ENCODE results near the gene FNBP1L. TPM values are rescaled to one million over a fixed set of nuclear protein-coding genes. Genes with fewer than 3 reads are reported as not detected.
A peak's percentile ranks its signal among the peaks of the same experiment; 100 is the strongest.

FNBP1L gene
- total and polyA plus RNA-seq, 2 of the 8 experiments (the other 6 are each of a cell fraction or from before 2014, with no cell fraction given): 48.9 to 95.9 TPM

DNA sequence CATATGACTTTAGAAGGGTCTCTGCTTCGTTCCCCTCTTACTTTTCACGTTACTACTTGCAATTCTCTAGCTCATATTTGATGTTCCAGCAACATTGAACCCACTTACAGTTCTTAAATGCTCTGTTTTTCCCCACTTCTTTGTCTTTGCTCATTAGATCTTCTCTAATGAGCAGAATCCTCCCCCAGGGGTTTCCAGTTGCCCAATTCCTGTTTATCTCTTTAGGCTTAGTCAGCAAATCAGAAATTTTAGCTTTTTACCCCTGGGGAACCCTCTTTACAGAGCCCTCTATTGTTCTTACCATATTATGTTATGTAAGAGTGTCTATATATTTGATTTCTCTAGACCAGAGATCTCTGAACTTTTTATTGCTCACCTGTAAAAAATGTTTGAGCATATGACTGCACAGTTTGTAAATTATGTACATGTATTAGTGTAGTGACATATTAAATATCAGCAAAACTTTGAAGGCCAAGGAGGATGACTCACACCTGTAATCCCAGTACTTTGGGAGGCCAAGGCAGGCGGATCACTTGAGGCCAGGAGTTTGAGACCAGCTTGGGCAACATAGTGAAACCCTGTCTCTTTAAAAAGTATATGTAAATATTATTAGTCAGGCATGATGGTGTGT lies 71.4 kb downstream of the FNBP1L start:
- H3K4me3 ChIP-seq (ENCODE audit: extremely low read depth in 1 of 4, insufficient read depth in 2 of 4, low read depth in 3 of 4, low read length in 4 of 4): no peak overlapping the region
- H3K9me3 ChIP-seq (ENCODE audit: insufficient read depth in 2 of 2, low read depth in 1 of 2, low read length in 1 of 2): no peaks in the 10 kb centered on the region
- WGBS, 2 experiments (ENCODE audit: extremely low coverage in 1 of 2, insufficient coverage in 1 of 2, insufficient read length in 1 of 2, insufficient replicate concordance in 2 of 2, low coverage in 1 of 2, low lambda C conversion rate in 2 of 2, missing lambda C conversion rate in 1 of 2): 94% methylated on average over 3 of the region's 3 CpGs; no CpG with 5 or more reads in 1 of the 2 experiments
- no peaks in the 10 kb centered on the region for H3K23me2 ChIP-seq (ENCODE audit: low read depth, low read length)
- H3K14ac ChIP-seq (ENCODE audit: insufficient read length): no peak overlapping the region
- no peak overlapping the region for H3K18ac ChIP-seq (ENCODE audit: extremely low read depth, low read length)
- no peak overlapping the region for H2BK12ac ChIP-seq (ENCODE audit: low read depth, low read length)
- H3K23ac ChIP-seq (ENCODE audit: insufficient read length): no peak overlapping the region
- H2BK15ac ChIP-seq (ENCODE audit: low read length): no peak overlapping the region
- no peak overlapping the region for H3K4me2 ChIP-seq (ENCODE audit: insufficient read depth in 1 of 2, low read depth in 2 of 2, low read length in 2 of 2)
- no peak overlapping the region for H4K91ac ChIP-seq (replicated peaks; ENCODE audit: insufficient read length, low read length)
- no peaks in the 10 kb centered on the region for H3K4me1 ChIP-seq (replicated peaks in 1 of 4; ENCODE audit: control insufficient read depth in 3 of 4, insufficient read depth in 4 of 4, low read length in 3 of 4)
- no peak overlapping the region for H4K5ac ChIP-seq (ENCODE audit: insufficient read length, low read depth, low read length)
- ChIA-PET CTCF (ENCODE audit: partially characterized antibody) (interaction anchor here (1.4 kb wide), 1 partner anchor 82 kb away, joined by 3 read pairs; no protein-coding TSS in a partner anchor), POLR2A (ENCODE audit: partially characterized antibody) (no interaction called here)
- H3K4ac ChIP-seq (replicated peaks; ENCODE audit: insufficient read length, low read depth, low read length): no peak overlapping the region
- DNase-seq (ENCODE audit: low read depth in 1 of 2, low spot score in 2 of 2) (no peak), FAIRE-seq (no peak)
- no peak overlapping the region for H2BK20ac ChIP-seq (ENCODE audit: low read length)
- peaks cover 0 to 13% (median 0%) of the 10 kb centered on the region in 4 experiments; a peak in 1 of 8 replicates for H3K36me3 ChIP-seq (ENCODE audit: control insufficient read depth in 2 of 4, insufficient read depth in 4 of 4, low read length in 3 of 4)
- no peak overlapping the region for H4K8ac ChIP-seq (ENCODE audit: extremely low read depth, insufficient read depth, low read length)
- no peak overlapping the region for H2BK120ac ChIP-seq (replicated peaks; ENCODE audit: low read depth, low read length)
- peaks cover 6% of the 10 kb centered on the region; the same call in 1 of the 2 replicates for H3K79me1 ChIP-seq (ENCODE audit: low read depth, low read length)
- no peak overlapping the region for H2AK5ac ChIP-seq (ENCODE audit: low read depth, low read length)
- H3K27me3 ChIP-seq (replicated peaks in 1 of 4; ENCODE audit: control insufficient read depth in 3 of 4, extremely low read depth in 1 of 4, insufficient read depth in 3 of 4, low read length in 3 of 4): no peaks in the 10 kb centered on the region
- no peak overlapping the region for H3K27ac ChIP-seq (ENCODE audit: low read depth, low read length)
- H3K9ac ChIP-seq (replicated peaks in 1 of 4; ENCODE audit: extremely low read depth in 1 of 4, low read depth in 3 of 4, low read length in 3 of 4): no peak overlapping the region
- peaks cover 0 to 5% of the 10 kb centered on the region in 2 experiments for H4K20me1 ChIP-seq (replicated peaks in 1 of 2; ENCODE audit: control insufficient read depth in 1 of 2, insufficient read depth in 2 of 2, low read length in 2 of 2)
- TF ChIP-seq SP2 (IDR thresholded peaks at IDR 0.05; ENCODE audit: low read length) (no peak), MAFK (IDR thresholded peaks at IDR 0.05; ENCODE audit: low read depth, low read length) (peak; percentile 61; the same call in 1 of the 2 replicates)
- no peak overlapping the region for H2BK5ac ChIP-seq (ENCODE audit: low read depth, low read length)
- H3K79me2 ChIP-seq (ENCODE audit: control insufficient read depth in 1 of 2, insufficient read depth in 2 of 2, low read length in 2 of 2): peaks cover 0 to 68% of the 10 kb centered on the region in 2 experiments; a peak in 3 of 4 replicates
- no peak overlapping the region for H2AFZ ChIP-seq (ENCODE audit: low read length)
- H3K56ac ChIP-seq (replicated peaks; ENCODE audit: insufficient read length, low read depth, low read length): no peak overlapping the region

All from H1 (cell line).